Activated CD8-positive, alpha-beta T cell treated with anti-CD3 and anti-CD28 coated beads for 36 hours (primary cell): ENCODE results near the gene PTCD2. TPM values are rescaled to one million over a fixed set of nuclear protein-coding genes. Genes with fewer than 3 reads are reported as not detected.

ENCODE experiments used
- ATAC-seq: fragments of 200-7000 bp; cut with Tn5 transposase; one replicate; pipeline ENCODE4 v1.10.0; 2021; ENCODE audit warnings: mild to moderate bottlenecking, moderate library complexity
- CTCF ChIA-PET: fragments of 350-600 bp; sonication (Branson Sonifier 250); formaldehyde crosslinking; loops from one replicate; lab custom pipeline; 2021; ENCODE audit warnings: antibody characterized with exemption; lab: Charles Lee
- POLR2A ChIA-PET: fragments of 350-600 bp; sonication (Branson Sonifier 250); formaldehyde crosslinking; loops from one replicate; lab custom pipeline; 2021; ENCODE audit warnings: antibody characterized with exemption; lab: Charles Lee
- DNase-seq: peaks from one replicate; pipeline ENCODE4 v3.0.0-alpha.2; 2020
- H3K27ac Mint-ChIP-seq: one replicate; pipeline ENCODE4 v1.8.0; 2021; ENCODE audit warnings: mild to moderate bottlenecking, mixed read lengths
- H3K27me3 Mint-ChIP-seq: one replicate; pipeline ENCODE4 v1.8.0; 2021; ENCODE audit warnings: mixed read lengths
- H3K36me3 Mint-ChIP-seq: one replicate; pipeline ENCODE4 v1.8.0; 2021; ENCODE audit warnings: low read depth, mixed read lengths
- H3K4me1 Mint-ChIP-seq: one replicate; pipeline ENCODE4 v1.8.0; 2021; ENCODE audit warnings: low read depth, mixed read lengths
- H3K4me3 Mint-ChIP-seq: one replicate; pipeline ENCODE4 v1.8.0; 2021; ENCODE audit warnings: mild to moderate bottlenecking, moderate library complexity, mixed read lengths
- H3K9me3 Mint-ChIP-seq: one replicate; pipeline ENCODE4 v1.8.0; 2021; ENCODE audit warnings: mixed read lengths
- CTCF ChIP-seq: fragments of 200-600 bp; IDR thresholded peaks from one replicate; pipeline ENCODE4 v1.8.0; 2022; ENCODE audit warnings: antibody characterized with exemption, mild to moderate bottlenecking
- intact Hi-C: fragments of 100-400 bp; cut with micrococcal nuclease; formaldehyde crosslinking; loops from one replicate; pipeline ENCODE4 v1.10.0; 2022
- total RNA-seq, 2 experiments: library from RNA; stranded (reverse); gene quantifications; one replicate each; pipeline ENCODE4 v1.2.3, GENCODE V29; 2021

Gene PTCD2
- total RNA-seq, 2 experiments from 2014 or later = 10.9 to 11.7 TPM

- no peak for DNase-seq
- Mint-ChIP-seq H3K27ac (no peak overlapping the region), H3K4me1 (no peaks in the 10 kb centered on the region), H3K36me3 (peaks cover 44% of the 10 kb centered on the region), H3K9me3 (no peaks in the 10 kb centered on the region), H3K4me3 (no peak overlapping the region), H3K27me3 (no peaks in the 10 kb centered on the region)
- ChIA-PET CTCF (no interaction called here), POLR2A (no interaction called here)
- intact Hi-C loops = no loop called here
- ATAC-seq = no peak
- TF ChIP-seq CTCF = no peak
These were observed 29.6 kb upstream of the PTCD2 start for GRCh38 chr5:72290356-72291133.

DNA sequence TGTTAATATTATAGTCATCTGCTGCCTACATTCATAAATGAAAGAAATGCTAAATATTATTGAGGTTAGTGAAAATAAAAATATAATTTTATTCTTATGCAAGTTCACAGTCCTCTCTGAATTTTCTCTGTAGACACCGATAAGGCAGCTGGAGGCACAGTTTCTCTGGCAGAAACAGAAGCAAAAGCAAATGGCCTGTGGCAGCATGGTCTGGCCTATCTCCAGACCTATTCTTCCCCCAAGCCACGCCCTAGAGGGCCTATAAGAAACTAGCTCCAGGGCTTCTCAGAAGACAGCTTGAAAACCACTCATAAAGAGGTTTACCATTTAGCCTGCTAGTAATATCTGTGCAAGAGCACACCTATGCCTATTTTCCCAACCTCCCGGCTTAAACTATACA lies 28.6 kb upstream of the PTCD2 start:
- POLR2A ChIA-PET = no interaction called here
- no peak overlapping the region for H3K27ac Mint-ChIP-seq
- CTCF ChIA-PET = interaction anchor here (0.9 kb wide), 1 partner anchor 10 kb away, joined by 3 read pairs; no protein-coding TSS in a partner anchor
- DNase-seq = no peak
- H3K9me3 Mint-ChIP-seq = no peaks in the 10 kb centered on the region
- intact Hi-C loops = no loop called here
- H3K4me1 Mint-ChIP-seq = no peaks in the 10 kb centered on the region
- no peak overlapping the region for H3K4me3 Mint-ChIP-seq
- no peak for ATAC-seq
- TF ChIP-seq CTCF = no peak
- H3K27me3 Mint-ChIP-seq = no peaks in the 10 kb centered on the region
- peaks cover 46% of the 10 kb centered on the region for H3K36me3 Mint-ChIP-seq

GRCh38 chr5:72292411-72292810 lies 27.8 kb upstream of the PTCD2 start:
- no peaks in the 10 kb centered on the region for H3K9me3 Mint-ChIP-seq
- DNase-seq (no peak), ATAC-seq (no peak)
- TF ChIP-seq CTCF = no peak
- H3K27me3 Mint-ChIP-seq = no peaks in the 10 kb centered on the region
- no peak overlapping the region for H3K4me3 Mint-ChIP-seq
- no peak overlapping the region for H3K27ac Mint-ChIP-seq
- CTCF ChIA-PET = interaction anchor here (0.8 to 0.9 kb wide), 2 partner anchors 10 to 15 kb away, joined by 3 read pairs; no protein-coding TSS in a partner anchor
- peaks cover 44% of the 10 kb centered on the region for H3K36me3 Mint-ChIP-seq
- no peaks in the 10 kb centered on the region for H3K4me1 Mint-ChIP-seq
- POLR2A ChIA-PET = no interaction called here
- intact Hi-C loops = no loop called here

- DNase-seq = no peak
- CTCF ChIA-PET = no interaction called here
- H3K4me3 Mint-ChIP-seq = no peak overlapping the region
These were observed 26.6 kb upstream of the PTCD2 start for GRCh38 chr5:72293495-72294055.

More at GRCh38 chr5:72293495-72294055, 26.6 kb upstream of the PTCD2 start:
- POLR2A ChIA-PET = no interaction called here
- no peak for TF ChIP-seq CTCF
- Mint-ChIP-seq H3K9me3 (no peaks in the 10 kb centered on the region), H3K4me1 (peaks cover 6% of the 10 kb centered on the region), H3K36me3 (peaks cover 41% of the 10 kb centered on the region), H3K27ac (no peak overlapping the region), H3K27me3 (no peaks in the 10 kb centered on the region)
- no peak for ATAC-seq
- intact Hi-C loops = no loop called here
